HTR-8/SVneo (cell line): ENCODE results near the gene CCDC178.

Experiments used
- DNase-seq: peaks from one replicate; pipeline ENCODE4 v3.0.0; 2011; ENCODE audit warnings: low spot score, mixed read lengths; ENCODE audit not compliant: insufficient read length
- FAIRE-seq: peaks from 2 replicates; lab custom pipeline; 2011; peaks lifted over from hg19 to GRCh38; lab: Jason Lieb, UNC

The CCDC178 gene

GRCh38 chr18:32929213-32929612 lies 511.3 kb downstream of the CCDC178 start:
- no peak for FAIRE-seq
- DNase-seq = no peak

GRCh38 chr18:32922951-32923430 lies 517.5 kb downstream of the CCDC178 start:
- DNase-seq (no peak), FAIRE-seq (no peak)

GRCh38 chr18:32920796-32921787 lies 519.4 kb downstream of the CCDC178 start:
- DNase-seq = no peak
- no peak for FAIRE-seq

GRCh38 chr18:32919799-32920198 lies 520.7 kb downstream of the CCDC178 start:
- no peak for FAIRE-seq

GRCh38 chr18:32918692-32919250 lies 521.8 kb downstream of the CCDC178 start:
- FAIRE-seq (no peak), DNase-seq (no peak)

More at GRCh38 chr18:32919799-32920198, 520.7 kb downstream of the CCDC178 start:
- no peak for DNase-seq

GRCh38 chr18:32915516-32915915 lies 525.0 kb downstream of the CCDC178 start:
- DNase-seq = no peak

GRCh38 chr18:32911660-32912284 lies 528.7 kb downstream of the CCDC178 start:
- no peak for FAIRE-seq
- no peak for DNase-seq

More at GRCh38 chr18:32915516-32915915, 525.0 kb downstream of the CCDC178 start:
- no peak for FAIRE-seq

- DNase-seq (no peak), FAIRE-seq (no peak)
These were observed 529.7 kb downstream of the CCDC178 start for GRCh38 chr18:32910694-32911296.

GRCh38 chr18:32909798-32910561 lies 530.5 kb downstream of the CCDC178 start:
- no peak for DNase-seq
- no peak for FAIRE-seq

GRCh38 chr18:32908424-32908805 lies 532.1 kb downstream of the CCDC178 start:
- FAIRE-seq (no peak), DNase-seq (no peak)

- FAIRE-seq (no peak), DNase-seq (no peak)
These were observed 532.7 kb downstream of the CCDC178 start for GRCh38 chr18:32907648-32908423.

- DNase-seq (no peak), FAIRE-seq (no peak)
These were observed 533.3 kb downstream of the CCDC178 start for GRCh38 chr18:32907311-32907585.

GRCh38 chr18:32906506-32907310 lies 533.8 kb downstream of the CCDC178 start:
- FAIRE-seq (no peak), DNase-seq (no peak)

GRCh38 chr18:32905651-32906050 lies 534.9 kb downstream of the CCDC178 start:
- DNase-seq (no peak), FAIRE-seq (no peak)

GRCh38 chr18:32902568-32903330 lies 537.8 kb downstream of the CCDC178 start:
- no peak for FAIRE-seq
- DNase-seq = no peak

GRCh38 chr18:32899819-32900218 lies 540.7 kb downstream of the CCDC178 start:
- FAIRE-seq = no peak
- DNase-seq = no peak

GRCh38 chr18:32896776-32897547 lies 543.6 kb downstream of the CCDC178 start:
- DNase-seq (no peak), FAIRE-seq (no peak)
